HG02759 (cell line): Measurements from ENCODE around the gene PARD3B.
"Not testable (repeated sequence)": the region's sequence is repeated elsewhere in the genome, so short reads cannot be mapped to it uniquely, and the experiment has no call there.

Experiments used
- ATAC-seq: cut with Tn5 transposase; IDR thresholded peaks from one replicate; pipeline ENCODE4 v1.9.1; 2021; ENCODE audit warnings: mild to moderate bottlenecking, moderate library complexity; ENCODE audit not compliant: unreplicated experiment

PARD3B gene

DNA sequence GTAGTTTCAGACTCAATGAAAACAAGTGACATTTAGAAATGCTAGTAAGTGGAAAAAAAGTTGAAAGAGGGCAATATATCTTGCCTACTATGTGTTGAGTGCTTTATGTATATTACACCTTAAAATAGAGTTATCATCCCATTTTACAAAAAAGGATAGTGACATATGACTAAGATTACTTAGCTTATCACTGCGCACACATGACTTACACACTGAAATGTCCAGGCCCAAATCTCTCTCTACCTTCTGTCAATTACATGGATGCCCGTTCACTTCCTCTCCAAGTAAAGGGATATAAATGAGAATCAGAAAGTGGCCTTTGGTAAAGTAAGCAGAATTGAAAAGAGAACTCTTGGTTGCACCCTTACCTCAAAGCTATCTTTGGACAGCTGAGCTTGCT is 3.6 kb upstream of the PARD3B start:
- no peak for ATAC-seq

DNA sequence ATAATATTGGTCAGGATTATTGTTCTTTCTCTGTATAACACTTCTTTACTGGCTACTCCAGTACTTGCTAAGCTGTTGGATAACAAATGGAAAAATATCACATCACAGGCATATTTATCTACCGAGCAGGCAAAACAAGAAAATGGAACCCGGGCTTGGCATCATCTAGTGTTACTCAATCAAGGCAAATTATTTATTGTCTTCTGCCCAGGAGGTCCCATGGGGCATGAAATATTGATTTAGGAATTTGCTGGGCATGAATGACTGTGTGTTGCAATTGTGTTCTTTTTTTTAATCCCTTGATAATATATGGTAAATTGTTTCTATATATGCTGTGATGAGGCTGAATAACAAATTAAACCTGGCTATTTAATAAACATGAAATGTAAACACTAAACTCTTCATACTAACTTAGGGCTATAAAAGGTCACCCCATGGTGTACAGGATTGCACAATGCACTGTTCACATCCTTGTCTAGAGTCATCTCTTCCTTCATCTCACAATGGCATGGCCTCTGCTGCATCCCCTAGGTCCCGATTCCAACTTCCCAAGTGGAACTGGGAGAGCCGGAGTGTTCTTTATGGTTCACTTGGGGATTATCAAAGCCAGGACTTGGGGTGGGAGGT is 2.2 kb upstream of the PARD3B start:
- no peak for ATAC-seq

DNA sequence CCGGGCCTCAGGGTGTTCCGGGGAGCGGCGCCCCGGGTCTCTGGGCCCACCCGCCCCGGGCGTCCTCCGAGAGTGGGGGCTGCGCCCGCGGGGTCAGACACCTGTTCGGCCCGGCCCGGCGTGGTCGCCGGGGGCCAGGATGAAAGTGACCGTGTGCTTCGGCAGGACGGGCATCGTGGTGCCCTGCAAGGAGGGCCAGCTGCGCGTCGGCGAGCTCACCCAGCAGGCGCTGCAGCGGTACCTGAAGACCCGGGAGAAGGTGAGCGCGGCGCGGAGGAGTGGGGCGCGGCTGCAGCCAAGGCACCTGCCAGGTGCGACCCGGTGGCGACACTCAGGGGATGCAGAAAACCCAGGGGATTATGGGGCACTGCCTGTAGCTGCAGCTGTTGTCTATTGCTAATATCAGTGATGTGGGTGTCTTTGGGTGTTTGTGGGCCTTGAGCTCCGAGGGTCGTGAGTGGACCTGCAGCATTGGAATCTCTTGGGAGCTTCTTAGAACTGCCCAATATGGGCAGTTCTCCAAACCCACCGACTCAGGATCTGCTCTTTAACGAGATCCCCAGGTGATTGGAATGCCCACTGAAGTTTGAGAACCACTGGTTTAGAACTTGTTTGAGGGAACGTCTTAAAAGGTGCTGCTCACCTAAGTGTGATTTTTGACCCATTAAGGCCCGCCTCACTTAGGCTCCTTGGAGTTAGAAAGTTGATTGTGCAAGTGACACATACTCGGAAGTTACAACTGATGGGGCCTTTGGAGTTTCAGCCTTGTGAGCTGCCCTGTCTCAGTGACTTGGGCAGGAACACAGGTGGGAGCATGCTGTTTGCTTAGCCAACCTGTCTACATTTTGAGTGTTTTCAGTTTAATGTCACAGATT is 823 bp downstream of the PARD3B start:
- no peak for ATAC-seq

DNA sequence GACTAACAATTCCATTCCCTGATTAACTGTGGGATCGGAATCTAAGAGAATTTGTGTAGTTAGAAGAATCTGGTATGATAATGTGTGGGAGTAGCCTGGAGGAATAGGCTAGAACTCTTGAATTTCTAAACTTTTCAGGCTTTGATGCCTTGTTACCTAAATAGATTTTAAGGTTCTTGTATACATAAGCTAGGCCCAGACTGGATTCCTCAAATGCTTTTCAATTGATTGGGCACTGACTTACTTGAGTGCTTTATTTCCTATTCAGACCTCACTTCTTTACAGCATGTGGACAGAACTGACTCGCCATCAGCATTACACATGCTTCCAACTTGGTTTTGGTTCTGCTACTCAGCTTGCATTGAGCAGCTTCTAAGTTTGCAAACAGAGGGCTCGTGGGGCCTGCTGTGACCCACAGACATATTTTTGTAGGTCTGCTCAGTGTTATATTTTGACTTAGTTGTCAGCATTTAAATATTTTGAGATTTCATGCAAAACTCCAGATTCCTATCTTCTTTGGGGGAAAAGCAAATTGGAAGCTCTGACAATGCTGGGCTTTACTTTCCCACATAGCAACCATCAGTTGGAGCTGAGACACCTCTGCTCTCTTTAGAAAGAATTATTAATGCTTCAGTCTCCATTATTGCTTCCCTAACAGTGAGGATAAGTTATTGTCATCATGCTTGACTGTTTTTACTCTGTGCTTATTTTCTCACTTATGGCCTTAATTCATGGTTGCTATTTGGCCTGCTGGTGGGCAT is 5.7 kb downstream of the PARD3B start:
- ATAC-seq: no peak

DNA sequence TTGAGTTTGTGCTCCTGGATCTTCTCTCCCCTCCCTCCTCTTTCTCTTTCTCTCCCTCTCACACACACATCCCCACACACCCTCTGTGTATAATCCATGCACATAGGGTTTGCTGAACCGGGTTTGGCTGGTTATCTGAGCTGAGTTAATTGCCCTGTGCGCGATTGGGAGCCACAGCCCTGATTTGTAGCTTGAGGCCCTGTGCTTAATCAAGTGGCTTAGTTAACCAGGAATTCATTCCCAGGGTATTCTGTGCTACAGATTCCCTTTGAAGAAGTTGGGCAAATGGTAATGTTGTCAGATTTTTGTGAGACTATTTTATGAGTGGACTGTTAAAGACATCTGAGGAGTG is 6.2 kb downstream of the PARD3B start:
- ATAC-seq: no peak

DNA sequence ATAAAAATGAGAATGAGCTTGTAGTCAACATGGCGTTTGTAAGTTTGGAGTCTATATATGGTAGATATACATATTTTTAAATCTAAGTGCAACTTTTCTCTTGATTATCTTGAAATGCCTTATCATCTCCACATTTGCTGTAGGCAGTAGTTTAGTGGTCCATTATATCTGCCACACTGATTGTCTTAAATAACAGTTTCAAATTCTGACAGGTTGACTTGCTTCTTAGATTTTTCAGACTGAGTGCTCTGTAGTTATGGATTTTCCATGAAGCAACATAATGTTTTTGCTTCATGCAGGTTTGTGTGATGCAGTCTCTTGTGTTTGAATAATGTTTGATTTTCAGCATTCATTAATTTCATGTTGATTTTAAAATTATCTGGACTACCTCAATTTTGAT is 12.3 kb downstream of the PARD3B start:
- no peak for ATAC-seq

DNA sequence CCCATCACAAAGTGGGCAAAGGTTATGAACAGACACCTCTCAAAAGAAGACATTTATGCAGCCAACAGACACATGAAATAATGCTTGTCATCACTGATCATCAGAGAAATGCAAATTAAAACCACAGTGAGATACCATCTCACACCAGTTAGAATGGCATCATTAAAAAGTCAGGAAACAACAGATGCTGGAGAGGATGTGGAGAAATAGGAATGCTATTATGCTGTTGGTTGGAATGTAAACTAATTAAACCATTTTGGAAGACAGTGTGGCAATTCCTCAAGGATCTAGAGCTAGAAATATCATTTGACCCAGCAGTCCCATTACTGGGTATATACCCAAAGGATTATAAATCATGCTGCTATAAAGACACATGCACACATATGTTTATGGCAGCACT is 14.1 kb downstream of the PARD3B start:
- ATAC-seq: not testable (repeated sequence)

DNA sequence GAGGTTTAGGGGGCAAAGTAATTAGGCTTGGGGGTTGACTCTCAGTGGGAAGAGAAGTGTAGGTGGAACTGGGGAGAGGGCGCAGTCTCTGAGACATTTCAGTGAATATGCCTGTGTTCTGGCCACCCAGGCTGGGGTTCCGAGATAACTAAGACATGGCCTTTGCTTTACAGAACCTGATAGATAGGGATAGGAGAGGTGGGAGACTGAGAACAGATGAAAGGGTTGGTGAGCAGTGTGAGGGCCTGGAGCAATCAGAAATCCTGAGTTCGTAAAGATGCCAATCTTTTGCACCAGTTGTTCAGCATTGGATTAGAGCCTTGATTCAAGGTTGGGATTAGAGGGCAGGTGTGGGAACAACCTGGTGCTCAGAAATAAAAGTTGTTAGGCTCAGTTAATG is 15.6 kb downstream of the PARD3B start:
- ATAC-seq: no peak

DNA sequence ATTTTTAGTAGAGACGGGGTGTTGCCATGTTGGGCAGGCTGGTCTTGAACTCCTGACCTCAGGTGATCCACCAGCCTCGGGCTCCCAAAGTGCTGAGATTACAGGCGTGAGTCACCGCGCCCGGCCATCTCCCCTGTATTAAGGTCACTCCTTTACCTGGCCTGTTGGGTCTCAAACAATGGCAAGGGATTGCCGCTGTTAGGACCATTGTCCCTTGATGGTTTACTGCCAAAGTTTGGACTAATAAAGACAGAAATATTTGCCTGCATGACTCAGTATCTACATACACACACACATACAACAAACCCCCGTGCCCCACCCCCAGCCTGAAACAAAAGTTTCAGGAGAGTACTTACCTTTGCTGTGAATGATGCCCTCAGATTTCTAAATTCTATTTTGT is 16.5 kb downstream of the PARD3B start:
- ATAC-seq: no peak

DNA sequence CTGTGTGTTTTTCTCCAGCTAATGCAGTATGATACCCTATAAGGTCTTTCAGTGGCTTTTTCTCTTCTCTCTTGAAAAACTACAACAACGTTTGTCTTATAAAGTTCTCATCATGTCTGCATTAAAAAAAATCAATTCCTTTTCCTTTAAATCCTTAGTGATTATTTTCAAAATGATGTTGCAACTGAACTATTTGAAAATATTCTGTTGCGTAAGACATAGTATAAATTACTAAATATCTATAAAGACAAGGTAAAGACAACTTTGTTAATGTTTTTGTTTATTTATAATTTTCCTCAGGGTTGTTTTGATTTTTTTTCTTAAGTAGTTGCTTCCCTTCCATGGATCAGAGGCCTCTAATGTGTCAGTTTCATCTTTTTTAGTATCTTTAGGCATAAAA is 21.2 kb downstream of the PARD3B start:
- no peak for ATAC-seq

DNA sequence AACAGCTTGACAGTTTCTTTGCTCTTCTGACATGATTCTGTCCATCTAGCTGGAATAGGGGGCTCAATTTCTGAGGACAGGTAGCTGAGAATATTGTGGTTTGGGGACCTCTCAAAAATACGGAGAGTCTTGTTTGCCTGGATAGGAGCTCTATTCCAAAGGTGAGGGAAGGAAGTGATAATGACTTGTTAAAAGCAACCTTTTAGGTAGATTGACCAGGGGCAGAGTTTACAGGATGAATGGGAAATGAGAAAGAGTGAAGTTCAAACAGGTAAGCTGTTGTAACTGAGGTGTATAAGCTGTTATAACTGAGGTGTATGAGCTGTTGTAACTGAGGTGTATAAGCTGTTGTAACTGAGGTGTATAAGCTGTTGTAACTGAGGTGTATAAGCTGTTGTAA is 25.1 kb downstream of the PARD3B start:
- ATAC-seq: no peak

DNA sequence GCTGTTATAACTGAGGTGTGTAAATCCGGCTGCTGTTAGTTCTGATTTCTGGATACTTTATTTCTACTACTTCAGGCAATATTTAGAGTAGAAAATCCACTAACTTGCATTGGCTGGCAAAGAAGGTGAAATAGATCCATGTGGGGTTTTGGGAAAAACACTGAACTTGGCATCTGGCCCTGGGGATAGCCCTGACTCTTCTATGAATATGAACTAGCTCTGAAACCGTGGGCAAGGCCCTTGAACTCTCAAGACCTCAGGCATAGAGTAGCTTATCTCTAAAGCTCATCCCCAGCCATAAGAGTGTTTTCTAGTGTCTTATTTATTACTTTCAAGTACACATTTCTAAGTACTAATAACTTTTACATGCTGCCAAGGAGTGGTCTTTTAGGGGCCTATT is 25.8 kb downstream of the PARD3B start:
- no peak for ATAC-seq

DNA sequence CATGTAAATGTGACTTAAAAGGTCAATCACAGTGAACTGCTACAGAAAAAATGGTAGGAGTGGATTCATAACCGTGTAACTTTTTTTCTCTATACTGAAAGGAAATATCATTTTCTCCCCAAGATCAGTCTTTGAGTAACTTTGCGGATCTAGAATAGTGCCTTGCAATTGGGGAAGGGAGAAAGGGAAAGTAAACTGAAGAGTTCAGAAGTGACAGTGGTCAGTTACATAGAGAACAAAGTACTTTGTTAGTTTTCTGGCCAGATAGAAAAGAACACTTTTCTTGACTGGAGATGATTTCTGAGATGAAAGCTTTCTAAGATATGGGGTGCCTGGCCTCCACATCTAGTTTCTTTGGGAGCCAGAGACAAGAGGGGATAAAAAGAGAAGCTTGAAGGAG is 26.6 kb downstream of the PARD3B start:
- ATAC-seq: no peak

DNA sequence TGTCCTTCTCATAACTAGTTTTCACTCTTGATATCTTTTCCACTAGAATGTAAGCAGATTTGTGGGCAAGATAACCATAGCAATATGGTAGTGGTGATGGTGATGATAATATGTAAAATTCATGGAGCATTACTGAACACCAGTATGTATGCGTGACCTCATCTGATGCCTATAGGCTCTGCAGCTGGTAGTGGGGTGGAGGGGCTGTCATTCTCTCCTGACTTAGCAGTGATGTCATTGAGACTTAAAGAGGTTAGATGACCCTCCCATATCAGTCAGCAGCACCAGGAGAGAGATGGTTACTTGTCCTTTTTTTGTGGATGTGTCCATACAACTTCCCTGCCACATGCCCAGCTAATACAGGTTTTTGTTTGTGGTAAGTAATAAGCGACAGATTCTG is 27.9 kb downstream of the PARD3B start:
- no peak for ATAC-seq

DNA sequence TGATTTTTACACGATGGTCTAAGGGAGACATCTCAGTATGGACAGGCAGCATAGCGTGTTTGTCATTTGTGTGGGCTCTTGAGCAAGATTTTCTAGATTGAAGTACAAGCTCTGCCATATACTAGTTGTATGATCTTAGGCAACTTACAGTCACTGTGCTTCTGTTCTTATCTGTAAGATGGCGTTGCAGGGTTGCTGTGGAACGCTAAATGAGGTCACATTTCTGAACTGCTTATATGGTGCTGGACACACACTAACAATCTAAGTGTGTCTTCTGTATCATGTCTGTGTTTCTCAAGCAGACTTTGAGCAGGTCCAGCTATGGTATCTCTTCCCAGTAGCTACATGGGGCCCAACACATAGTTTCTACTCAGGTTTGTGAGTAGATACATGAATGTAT is 29.2 kb downstream of the PARD3B start:
- ATAC-seq: no peak

DNA sequence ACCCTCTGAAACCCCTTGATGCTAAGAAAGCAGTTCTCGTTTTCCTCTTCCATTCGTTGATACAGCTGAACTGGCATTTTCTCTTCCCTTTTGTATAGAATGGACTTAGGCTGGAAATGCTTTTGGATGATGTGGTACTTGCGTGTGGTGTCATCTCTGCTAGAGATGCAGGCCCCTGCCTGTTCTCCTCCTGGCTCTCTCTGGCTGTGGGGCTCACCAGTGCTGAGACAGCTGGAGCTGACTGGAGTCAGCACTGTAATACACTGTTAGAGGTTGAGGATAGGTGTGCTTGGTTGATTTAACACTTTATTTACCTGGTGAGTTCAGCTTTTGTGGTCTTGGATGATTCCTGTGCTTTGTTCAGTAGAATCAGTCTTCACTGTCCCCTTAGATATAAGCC is 30.2 kb downstream of the PARD3B start:
- no peak for ATAC-seq

DNA sequence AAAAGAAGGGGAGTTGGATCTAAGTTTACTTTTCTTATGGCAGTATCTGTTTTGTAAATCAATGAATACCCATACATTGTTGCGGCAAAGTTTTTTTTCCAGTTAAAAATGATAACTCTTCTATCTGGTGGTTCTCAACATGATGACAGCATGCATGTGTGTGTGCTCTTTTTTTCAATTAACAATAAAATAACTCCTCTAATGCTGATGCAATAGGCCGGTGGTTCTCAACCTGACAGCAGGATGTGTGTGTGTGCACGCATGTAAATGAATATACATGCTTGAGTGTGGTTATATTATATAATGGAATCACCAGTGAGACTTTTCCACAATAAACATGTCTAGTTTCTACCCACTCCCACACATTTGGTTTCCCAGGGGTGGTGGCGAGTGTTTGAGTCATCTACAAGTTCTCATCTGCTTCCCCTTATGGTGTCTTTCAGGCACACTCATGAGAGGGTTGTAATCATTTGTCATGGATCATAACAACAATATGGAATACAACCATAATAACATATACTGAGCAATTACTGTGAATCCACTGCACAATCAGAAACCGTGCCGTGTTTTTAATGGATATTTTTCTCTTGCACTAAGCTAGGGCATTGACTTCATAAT is 31.2 kb downstream of the PARD3B start:
- no peak for ATAC-seq

DNA sequence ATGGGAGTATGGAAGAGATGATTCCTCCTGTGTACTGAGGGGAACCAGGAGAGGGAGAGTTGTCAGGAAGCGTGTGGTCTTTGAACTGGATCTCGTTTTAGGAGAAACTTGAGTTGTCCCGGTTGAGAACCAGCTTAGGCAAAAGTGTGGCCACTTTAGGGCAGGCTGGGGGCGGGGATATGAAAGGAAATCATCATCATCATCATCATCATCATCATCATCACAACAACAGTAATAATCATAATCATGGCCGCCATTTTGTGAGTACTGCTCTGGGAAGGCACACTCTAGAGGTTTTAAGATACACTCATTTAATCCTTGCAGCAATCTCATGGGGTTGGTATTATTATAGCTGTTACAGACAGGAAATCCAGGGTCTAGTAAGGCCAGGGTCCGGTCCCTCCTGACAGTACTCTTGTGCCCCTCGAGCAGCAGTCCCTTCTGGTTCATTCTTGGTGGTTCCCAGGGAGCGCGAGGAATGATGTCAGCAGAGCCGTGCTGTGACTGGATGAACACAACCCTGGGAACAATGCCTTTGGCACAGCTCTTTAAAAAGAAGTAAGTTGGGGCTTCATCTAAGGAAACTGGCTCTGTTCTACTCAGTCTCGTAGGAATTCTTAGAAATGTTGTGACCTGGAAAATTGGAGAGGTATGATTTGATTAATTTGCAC is 33.8 kb downstream of the PARD3B start:
- no peak for ATAC-seq

DNA sequence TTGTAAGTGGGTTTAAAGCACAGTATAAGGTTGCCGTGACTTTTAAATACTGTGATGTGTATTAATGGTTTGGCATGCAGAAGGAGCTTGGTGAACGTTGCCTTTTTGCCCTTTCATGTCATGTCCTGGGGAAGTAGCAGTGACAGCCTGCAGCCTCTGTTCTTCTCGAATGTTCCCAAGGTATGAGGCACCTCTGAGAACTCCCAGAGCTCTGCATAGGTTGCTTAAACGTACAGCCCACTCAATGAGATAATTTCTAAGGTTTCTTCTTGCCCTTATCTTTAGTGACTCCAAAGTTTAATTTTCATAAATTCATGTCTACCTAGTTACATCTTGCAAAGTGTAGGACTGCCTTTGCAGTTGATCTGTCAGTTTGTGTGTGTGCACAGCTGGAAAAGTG is 36.7 kb downstream of the PARD3B start:
- ATAC-seq: no peak

DNA sequence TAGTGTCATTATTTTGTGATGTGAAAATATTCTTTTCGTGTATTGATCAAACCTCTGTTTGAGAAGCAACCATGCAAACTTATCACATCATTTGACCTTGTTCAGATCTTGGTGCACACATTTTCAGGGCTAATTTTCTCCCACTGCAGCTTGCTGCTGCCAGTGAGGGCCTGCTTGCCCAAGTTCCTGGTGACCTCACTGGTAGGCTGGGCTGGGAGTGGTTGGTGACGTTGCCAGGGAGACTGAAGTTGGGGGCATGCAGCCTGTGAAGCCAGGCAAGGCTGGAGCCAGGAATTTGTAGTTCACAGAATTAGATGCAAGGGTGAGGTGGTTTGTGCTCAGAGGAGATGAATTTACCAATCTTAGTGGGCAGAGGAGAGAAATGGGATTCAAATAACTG is 38.5 kb downstream of the PARD3B start:
- ATAC-seq: no peak

DNA sequence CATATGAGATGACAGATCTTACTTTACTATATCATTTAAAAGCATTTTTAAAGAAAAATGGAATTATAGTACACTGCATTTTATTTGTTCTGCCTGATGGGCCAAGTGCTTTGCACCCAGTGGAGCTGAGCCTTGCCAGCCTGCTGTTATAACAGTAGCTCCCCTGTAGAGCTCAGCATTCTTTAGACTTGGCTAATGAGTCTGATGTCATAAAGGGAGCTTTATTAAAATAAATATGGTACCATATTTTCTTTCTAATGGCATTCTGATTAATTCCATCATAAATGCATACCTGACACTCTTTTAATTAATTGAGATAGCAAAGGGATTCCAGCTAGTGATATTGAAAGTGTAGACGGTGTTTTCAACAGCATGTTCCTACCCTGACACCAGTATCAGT is 40.7 kb downstream of the PARD3B start:
- ATAC-seq: no peak
